SH-SY5Y (cell line): ENCODE data around the gene CKS2.

Experiments used
- GATA2 ChIP-seq: IDR thresholded peaks from 2 replicates; pipeline ENCODE4 v1.6.1; 2011; ENCODE audit warnings: mild to moderate bottlenecking, low read depth, low read length
- GATA3 ChIP-seq: IDR thresholded peaks from 2 replicates; pipeline ENCODE4 v1.6.1; 2011; ENCODE audit warnings: low read depth, mild to moderate bottlenecking, low read length, moderate library complexity

DNA sequence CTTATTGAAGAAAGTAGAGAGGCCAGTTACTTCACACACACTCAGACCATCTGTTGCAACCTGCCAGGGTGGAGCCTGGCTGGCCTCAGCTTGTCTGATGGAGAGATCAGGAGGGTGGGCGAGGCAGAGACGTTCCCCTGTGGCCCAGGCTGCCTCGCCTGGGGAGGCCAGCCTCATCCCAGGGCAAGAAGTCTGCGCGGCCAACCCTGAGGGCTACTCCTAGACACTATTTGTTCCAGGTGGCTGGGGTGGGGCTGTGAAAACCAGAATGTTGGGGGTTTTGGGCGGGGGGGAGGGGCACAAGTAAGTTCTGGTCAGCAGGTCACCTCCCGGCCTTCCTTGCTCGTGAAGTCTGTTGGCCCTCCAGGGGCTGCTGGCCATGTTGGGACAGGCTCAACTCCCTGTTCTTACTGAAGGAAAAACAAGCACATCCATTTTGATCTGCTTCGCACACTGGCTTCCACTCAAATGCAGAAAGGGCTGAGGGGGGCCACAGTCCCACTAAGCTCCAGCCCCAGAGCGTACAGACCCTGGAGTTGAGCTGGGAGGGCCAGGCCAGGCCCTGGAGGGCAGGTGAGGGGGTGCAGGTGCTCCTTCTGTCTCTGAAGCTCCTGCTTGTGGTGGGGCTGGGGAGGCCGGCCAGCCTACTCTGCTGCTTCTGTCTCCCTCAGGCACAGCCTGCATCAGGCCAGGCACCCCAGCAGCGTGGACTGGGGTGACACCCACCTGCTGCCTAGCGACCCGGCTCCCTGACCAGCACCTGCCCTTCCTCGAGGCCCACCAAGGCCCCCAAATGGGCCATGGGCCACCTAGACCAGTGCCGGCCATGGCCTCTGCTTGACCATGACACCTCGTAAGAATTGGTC, 53.9 kb downstream of the CKS2 start:
- TF ChIP-seq GATA2 (no peak), GATA3 (no peak)
